GM18868 (cell line): ENCODE measurements around the gene DLG2.
"Not testable (repeated sequence)": the region's sequence is repeated elsewhere in the genome, so short reads cannot be mapped to it uniquely, and the experiment has no call there.

ENCODE experiments used
- ATAC-seq: cut with Tn5 transposase; IDR thresholded peaks from one replicate; pipeline ENCODE4 v1.9.1; 2021; ENCODE audit warnings: mild to moderate bottlenecking, moderate library complexity; ENCODE audit not compliant: unreplicated experiment

The DLG2 gene

GRCh38 chr11:84866922-84867321 is 760.2 kb downstream of the DLG2 start:
- no peak for ATAC-seq

DNA sequence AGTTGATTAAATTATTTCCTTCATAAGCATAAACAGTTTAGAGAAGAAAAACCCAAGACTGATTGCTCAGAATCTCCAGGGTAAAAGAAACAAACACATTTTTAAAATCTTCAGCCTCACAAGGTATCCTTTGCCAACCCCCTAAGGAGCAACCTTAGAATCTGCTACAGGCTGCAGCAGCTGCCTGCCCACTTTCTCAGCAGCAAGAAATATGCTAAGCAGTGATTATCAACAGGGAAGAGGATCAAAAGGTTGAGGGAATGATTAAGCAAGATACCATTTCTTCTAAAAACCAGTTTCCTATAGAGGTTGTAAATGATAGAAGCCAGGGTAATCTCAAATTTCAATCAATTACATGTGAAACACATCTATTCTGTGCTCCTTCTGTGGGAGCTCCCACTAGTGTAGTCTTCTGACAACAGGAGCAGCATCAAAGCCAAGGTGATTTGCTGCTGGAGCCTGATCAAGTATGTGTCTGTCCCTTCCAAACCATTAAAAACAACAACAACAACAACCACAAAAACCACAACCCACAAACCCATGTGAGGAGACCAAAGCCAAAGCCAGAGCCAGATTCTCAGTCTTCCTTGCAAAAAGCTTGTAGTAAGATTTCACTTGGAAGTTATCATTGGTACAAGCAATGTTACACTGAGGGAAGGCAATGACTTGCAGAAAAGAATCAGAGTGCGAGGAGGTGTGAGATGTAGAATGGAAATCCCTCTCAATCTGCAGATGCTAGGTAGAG is 761.2 kb downstream of the DLG2 start:
- no peak for ATAC-seq

DNA sequence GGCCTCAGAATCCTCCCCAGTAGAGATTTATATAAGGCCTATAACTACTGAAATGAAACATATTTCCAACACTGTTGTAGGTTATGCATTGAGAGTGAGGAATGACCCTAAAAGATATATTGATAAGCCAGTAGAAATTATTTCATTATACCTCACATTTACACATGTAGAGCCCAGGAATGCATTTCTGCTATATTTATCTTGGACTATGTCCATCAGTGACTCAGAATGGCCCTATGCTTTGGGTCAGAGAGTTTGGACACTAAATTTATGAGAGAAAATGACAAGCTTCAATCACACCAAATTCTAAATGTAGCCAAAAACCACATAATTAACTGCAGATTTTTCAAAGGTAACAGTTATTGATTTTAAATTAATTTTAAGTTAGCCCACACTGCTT is 761.9 kb downstream of the DLG2 start:
- ATAC-seq, result no peak

GRCh38 chr11:84857746-84858145 is 769.4 kb downstream of the DLG2 start:
- ATAC-seq, result no peak

GRCh38 chr11:84855508-84856245 is 771.5 kb downstream of the DLG2 start:
- no peak for ATAC-seq

- ATAC-seq, result no peak
Measured at GRCh38 chr11:84854498-84854880, 772.7 kb downstream of the DLG2 start.

- ATAC-seq, result no peak
Measured at GRCh38 chr11:84853841-84854497, 773.2 kb downstream of the DLG2 start.

DNA sequence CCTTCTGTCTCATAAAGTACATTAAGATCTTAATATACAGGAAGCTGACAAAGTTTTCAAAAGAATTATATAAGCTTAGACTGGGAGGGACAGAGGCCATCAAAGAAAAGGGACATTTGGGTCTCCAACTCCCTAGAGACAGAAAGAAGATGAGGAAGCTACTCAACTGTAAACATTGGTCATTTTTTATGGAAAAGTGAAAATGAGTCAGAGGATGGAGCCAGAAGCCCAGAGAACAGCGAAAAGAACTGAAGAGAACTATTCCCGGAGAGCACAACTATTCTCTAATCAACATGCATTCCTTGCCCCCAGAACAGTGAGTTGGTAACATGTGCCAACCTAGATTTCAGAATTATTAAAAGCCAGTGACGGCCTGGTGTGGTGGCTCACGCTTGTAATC is 779.3 kb downstream of the DLG2 start:
- no peak for ATAC-seq

- ATAC-seq, result not testable (repeated sequence)
Measured at GRCh38 chr11:84840201-84840600, 786.9 kb downstream of the DLG2 start.

DNA sequence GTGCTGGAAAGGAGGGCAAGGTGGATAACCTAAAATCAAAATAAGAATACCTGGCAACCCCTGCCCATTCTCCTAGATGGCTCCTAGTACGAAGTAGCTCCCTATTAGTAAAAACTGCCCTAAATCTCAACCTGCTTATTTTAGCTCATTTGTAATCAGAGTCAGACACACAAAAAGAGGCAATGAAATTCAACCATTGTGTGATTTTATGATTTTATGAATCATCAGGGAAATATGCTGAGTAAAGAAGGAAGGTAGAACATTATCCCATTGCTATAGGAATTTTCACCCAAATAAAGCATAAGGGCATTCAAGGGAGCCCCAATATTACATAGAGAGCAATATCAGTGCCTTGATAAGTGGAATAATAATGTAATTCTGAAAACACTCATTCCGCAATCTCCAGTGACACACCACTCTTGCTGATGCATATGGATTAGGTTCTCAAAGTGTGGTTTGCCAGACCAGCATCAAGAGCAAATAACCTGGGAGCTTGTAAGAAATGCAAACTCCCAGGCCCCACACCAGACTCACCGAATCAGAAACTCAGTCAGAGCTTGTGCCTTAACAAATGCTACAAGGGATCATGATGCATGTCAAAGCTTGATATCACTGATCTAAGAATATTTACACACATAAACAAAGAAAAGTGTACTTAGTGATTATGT is 789.6 kb downstream of the DLG2 start:
- no peak for ATAC-seq

- no peak for ATAC-seq
Measured at GRCh38 chr11:84836371-84836770, 790.8 kb downstream of the DLG2 start.

- no peak for ATAC-seq
Measured at GRCh38 chr11:84833488-84834088, 793.6 kb downstream of the DLG2 start.

GRCh38 chr11:84830372-84830771 is 796.8 kb downstream of the DLG2 start:
- ATAC-seq, result no peak

DNA sequence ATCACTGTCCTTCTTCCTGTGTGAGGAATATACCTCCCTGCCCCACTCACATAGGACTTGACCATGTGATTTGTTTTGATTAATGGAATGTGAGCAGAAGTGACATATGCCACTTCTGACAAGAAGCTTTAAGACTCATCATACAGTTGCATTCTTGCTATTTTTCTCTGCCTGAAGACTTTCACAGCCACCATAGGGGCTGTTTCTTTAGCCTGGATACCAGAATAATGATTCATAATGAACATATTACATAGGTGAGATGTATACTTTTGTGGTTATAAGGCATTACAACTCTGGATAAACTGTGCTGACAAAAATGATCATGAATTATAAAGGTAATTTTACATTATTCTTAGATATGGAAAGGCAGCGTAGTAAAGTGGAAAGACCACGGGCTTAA is 798.0 kb downstream of the DLG2 start:
- no peak for ATAC-seq

- no peak for ATAC-seq
Measured at GRCh38 chr11:84828616-84829015, 798.5 kb downstream of the DLG2 start.

DNA sequence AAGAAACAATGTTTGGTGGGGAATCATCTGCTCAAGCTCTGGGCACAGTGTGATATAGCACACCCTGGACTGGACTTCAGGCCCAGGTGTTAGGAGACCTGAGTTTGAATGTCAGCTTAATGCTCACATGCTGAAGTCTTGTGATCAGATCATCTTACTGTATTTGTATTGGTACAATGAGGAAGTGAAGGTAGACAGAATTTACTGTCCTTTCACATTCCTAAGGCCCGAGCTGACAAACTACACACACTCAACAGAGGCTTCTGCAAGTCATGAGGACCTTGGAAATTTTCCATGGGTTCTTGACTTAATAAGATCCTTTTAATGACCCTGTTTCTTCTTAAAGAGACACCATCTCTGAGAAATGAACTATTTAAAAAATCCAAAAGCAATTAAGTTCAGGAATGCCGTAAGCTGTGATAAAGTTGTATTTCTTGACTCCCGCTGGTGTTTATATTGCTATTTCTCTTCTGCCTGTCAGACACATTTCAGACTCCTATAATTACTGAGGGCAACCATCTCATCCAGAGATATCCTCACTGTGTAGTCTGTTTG is 802.0 kb downstream of the DLG2 start:
- no peak for ATAC-seq

DNA sequence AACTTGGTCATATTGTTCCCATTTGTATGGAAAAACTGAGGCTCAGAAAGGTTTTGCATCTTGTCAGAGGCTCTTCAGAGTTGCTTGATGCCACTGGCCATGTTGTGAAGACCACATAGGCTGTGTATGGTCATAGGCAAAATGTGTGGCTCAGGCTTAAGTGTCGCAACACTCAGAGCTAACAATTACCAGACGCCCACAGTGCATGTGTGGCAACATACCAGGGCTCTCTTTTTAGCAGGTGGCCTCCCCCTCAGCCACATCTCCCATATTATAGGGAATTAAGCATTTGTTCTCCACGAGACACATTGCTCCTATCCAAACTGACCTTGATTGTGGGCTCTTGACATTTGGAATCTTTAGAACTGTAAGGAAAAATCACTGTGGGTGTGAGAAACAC is 802.5 kb downstream of the DLG2 start:
- ATAC-seq, result no peak

GRCh38 chr11:84819537-84819936 is 807.6 kb downstream of the DLG2 start:
- ATAC-seq, result no peak

- ATAC-seq, result no peak
Measured at GRCh38 chr11:84819128-84819527, 808.0 kb downstream of the DLG2 start.

GRCh38 chr11:84817998-84818397 is 809.1 kb downstream of the DLG2 start:
- ATAC-seq, result no peak

GRCh38 chr11:84812471-84812969 is 814.6 kb downstream of the DLG2 start:
- ATAC-seq, result no peak
